Tongue (tissue), 2 donors: ENCODE measurements around the gene TARS3. TPM values are rescaled to one million over a fixed set of nuclear protein-coding genes. Genes with fewer than 3 reads are reported as not detected.
A peak's percentile ranks its signal among the peaks of the same experiment; 100 is the strongest.

Experiments
- DNase-seq: peaks from one replicate; pipeline ENCODE4 v3.0.0-alpha.2; 2015
- total RNA-seq: library from RNA; depleted of rRNA; stranded (reverse); fragments of >200 nt; gene quantifications from one replicate; pipeline ENCODE4 v1.2.3, GENCODE V29; 2014

The TARS3 gene
- total RNA-seq, 1 donor from 2014 or later: 35.8 TPM

- no peak for DNase-seq
These were observed 102.3 kb downstream of the TARS3 start for GRCh38 chr15:101621961-101622360.

- DNase-seq: no peak
These were observed 103.6 kb downstream of the TARS3 start for GRCh38 chr15:101620671-101621070.

GRCh38 chr15:101619615-101619865 is 104.7 kb downstream of the TARS3 start:
- DNase-seq: no peak

- DNase-seq: no peak
These were observed 105.2 kb downstream of the TARS3 start for GRCh38 chr15:101618851-101619614.

GRCh38 chr15:101618076-101618475 is 106.2 kb downstream of the TARS3 start:
- DNase-seq: no peak

- peak; percentile 57 for DNase-seq
These were observed 106.8 kb downstream of the TARS3 start for GRCh38 chr15:101617390-101617965.

- peak; percentile 75 for DNase-seq
These were observed 108.1 kb downstream of the TARS3 start for GRCh38 chr15:101615986-101616848.

GRCh38 chr15:101615414-101615985 is 108.8 kb downstream of the TARS3 start:
- peak; percentile 59 for DNase-seq

GRCh38 chr15:101614761-101615160 is 109.5 kb downstream of the TARS3 start:
- DNase-seq: peak; percentile 38

GRCh38 chr15:101614001-101614585 is 110.2 kb downstream of the TARS3 start:
- DNase-seq: peak; percentile 18

GRCh38 chr15:101613130-101614000 is 110.9 kb downstream of the TARS3 start:
- DNase-seq: peak; percentile 85

- DNase-seq: no peak
These were observed 111.6 kb downstream of the TARS3 start for GRCh38 chr15:101612676-101613075.

- no peak for DNase-seq
These were observed 112.5 kb downstream of the TARS3 start for GRCh38 chr15:101611580-101612299.

GRCh38 chr15:101611007-101611406 is 113.3 kb downstream of the TARS3 start:
- DNase-seq: no peak

GRCh38 chr15:101610611-101611000 is 113.7 kb downstream of the TARS3 start:
- no peak for DNase-seq

- DNase-seq: no peak
These were observed 114.3 kb downstream of the TARS3 start for GRCh38 chr15:101609742-101610610.

- no peak for DNase-seq
These were observed 116.1 kb downstream of the TARS3 start for GRCh38 chr15:101608201-101608600.

GRCh38 chr15:101607108-101607507 is 117.2 kb downstream of the TARS3 start:
- no peak for DNase-seq

- DNase-seq: no peak
These were observed 120.0 kb downstream of the TARS3 start for GRCh38 chr15:101604124-101604874.
